Adipose tissue (tissue), 3 donors: Measurements from ENCODE around the gene ARHGAP9. TPM values are rescaled to one million over a fixed set of nuclear protein-coding genes. Genes with fewer than 3 reads are reported as not detected.
"Not testable (repeated sequence)": the region's sequence is repeated elsewhere in the genome, so short reads cannot be mapped to it uniquely, and the experiment has no call there.

ENCODE experiments used
- H3K27ac ChIP-seq: one replicate; pipeline ENCODE4 v1.5.1; 2013; ENCODE audit warnings: low read depth, low read length
- WGBS, 3 donors: extraction: QIAGEN DNeasy Blood & Tissue Kit; methylation state at CpG; one replicate each; pipeline ENCODE4 v1.1.7; 2013; 5-methylcytosine and 5-hydroxymethylcytosine counted together
- polyA plus RNA-seq, 3 donors: library from polyadenylated mRNA; stranded (reverse); fragments of 200-250 nt; gene quantifications; one replicate each; pipeline ENCODE4 v1.2.3, GENCODE V29; 2013
- donor health status: healthy with polysubstance abuse.
- donor health status: Bipolar disorder and iron deficiency.
- donor health status: healthy.

Gene ARHGAP9
- polyA plus RNA-seq, 3 donors, result 2.6 to 33.6 (median 28.7) TPM

- no peak overlapping the region for H3K27ac ChIP-seq
- WGBS, 3 donors, result 78 to 97% (median 85%) methylated on average over 3 of the region's 3 CpGs
These were observed 46.3 kb downstream of the ARHGAP9 start for GRCh38 chr12:57433370-57433769.

DNA sequence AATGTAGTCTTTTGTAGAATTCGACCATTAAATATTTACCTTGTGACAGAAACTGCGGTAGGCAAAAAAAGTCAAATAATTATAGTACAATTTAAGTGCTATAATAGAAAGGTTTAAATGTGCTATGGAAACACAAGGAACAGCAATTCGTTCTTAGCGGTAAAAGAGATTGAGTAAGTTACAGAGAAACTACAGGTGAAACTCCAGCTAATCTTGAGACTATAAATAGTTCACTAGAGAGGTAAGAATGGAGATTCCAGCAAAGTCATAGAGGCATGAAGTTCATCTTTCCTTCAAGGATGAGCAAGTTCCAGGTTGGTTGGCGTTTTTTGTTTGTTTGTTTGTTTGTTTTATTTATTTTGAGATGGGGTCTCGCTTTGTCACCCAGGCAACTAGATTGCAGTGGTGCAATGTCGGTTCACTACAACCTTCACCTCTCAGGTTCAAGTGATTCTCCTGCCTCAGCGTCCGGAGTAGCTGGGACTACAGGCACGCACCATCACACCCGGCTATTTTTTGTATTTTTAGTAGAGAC lies 47.9 kb downstream of the ARHGAP9 start:
- H3K27ac ChIP-seq, result no peak overlapping the region

GRCh38 chr12:57430931-57431566 lies 48.6 kb downstream of the ARHGAP9 start, which contains the start of gene R3HDM2:
TSS of gene R3HDM2 (minus strand) at chr12:57431043. CDS start at chr12:57310428, 120,615 bp downstream.
- 1 to 3% (median 1%) methylated on average over 27 to 41 of the region's 41 CpGs for WGBS, 3 donors
- H3K27ac ChIP-seq, result peak within 1 kb of the TSS; percentile 8

More for the DNA sequence above, 47.9 kb downstream of the ARHGAP9 start:
- 62 to 92% (median 89%) methylated on average over 11 of the region's 11 CpGs for WGBS, 3 donors

DNA sequence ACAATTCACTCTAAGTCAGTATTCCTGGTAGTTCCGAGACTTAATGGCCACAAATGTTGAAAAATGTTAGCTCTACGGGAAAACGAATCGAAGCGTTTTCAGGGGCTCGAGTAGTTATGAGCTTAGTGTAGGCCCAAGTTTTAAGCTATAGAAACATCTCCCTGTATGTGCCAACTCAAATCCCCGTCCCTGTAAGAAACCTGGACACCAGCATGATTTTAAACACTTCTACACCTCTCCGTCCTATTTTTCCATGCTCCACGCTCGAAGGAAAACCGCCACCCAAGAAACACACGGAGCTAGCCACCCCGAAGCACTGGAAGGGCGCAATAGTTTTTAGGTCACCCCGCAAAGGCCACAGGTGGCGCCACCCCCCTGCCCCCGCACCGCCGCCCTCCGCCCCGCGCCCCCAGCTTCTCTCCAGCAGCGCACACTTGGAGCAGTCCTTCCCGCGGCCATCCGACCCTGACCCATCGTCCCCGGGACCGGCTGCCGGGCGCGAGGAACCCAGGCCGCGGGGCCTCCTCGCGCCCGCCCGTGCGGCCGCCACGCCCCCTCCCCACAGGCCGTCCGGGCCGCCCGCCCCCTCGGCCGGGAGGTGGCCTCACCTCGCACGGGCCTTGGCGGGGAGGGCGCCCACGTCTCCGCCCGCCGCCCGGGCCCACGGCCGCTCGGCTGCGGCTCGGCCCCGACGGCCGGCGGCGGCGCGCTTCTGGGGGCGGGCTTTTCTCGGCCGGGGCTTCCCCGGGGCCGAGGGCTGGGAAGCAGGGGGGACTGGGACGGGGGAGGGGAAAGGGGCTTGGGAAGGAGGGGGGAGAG lies 49.3 kb downstream of the ARHGAP9 start:
- WGBS, 3 donors, result 0 to 1% (median 1%) methylated on average over 41 to 74 of the region's 74 CpGs
- peak overlapping the region; percentile 8 for H3K27ac ChIP-seq

- H3K27ac ChIP-seq, result peak overlapping the region; percentile 8
These were observed 50.1 kb downstream of the ARHGAP9 start for GRCh38 chr12:57429473-57430111.

DNA sequence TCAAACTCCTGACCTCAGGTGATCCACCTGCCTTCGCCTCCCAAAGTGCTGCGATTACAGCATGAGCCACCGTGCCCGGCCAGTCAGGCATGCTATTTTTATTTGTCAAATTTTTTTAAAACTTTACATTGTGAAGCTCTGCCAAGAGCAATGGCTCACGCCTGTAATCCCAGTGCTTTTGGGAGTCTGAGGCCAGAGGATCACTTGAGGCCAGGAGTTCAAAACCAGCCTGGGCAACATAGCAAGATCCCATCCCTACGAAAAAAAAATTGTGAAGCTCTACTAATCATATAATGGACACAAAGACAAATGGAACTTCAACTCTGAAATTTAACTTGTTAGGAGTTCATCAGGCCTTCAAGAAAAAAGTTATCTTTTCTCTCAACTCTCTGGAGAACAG lies 50.7 kb downstream of the ARHGAP9 start:
- no peak overlapping the region for H3K27ac ChIP-seq
- WGBS, 3 donors, result 77 to 87% (median 77%) methylated on average over 6 of the region's 6 CpGs

More at GRCh38 chr12:57429473-57430111, 50.1 kb downstream of the ARHGAP9 start:
- 33 to 35% (median 34%) methylated on average over 9 of the region's 9 CpGs for WGBS, 3 donors

DNA sequence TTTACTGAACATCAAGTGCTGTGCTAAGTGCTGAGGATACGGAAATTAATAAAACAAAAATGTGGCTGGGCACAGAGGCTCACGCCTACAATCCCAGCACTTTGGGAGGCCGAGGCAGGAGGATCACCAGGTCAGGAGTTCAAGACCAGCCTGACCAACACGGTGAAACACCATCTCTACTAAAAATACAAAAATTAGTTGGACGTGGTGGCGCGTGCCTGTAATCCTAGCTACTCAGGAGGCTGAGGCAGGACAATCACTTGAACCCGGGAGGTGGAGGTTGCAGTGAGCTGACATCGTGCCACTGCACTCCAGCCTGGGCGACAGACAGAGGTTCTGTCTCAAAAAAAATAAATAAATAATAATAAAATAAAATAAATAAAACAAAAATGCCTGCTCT lies 52.7 kb downstream of the ARHGAP9 start:
- WGBS, 3 donors, result 94 to 98% (median 96%) methylated on average over 10 of the region's 10 CpGs

More for the DNA sequence above, 52.7 kb downstream of the ARHGAP9 start:
- not testable (repeated sequence) for H3K27ac ChIP-seq

Other genes with a start within 250 kb of the ARHGAP9 start
- gene STAC3, start 228.7 kb downstream of the ARHGAP9 start, polyA plus RNA-seq, result 1 to 10 TPM in 2 of 3 donors, under 1 TPM in 1; 0.72 to 4.5 (median 1.8) TPM
- 10 to 100 TPM; 11.7 to 24.2 (median 18.1) TPM for gene R3HDM2, start 48.8 kb downstream of the ARHGAP9 start, polyA plus RNA-seq
- under 1 TPM in 1 of 3 donors, not detected in 2; 0.03 TPM for gene INHBC, start 45.1 kb downstream of the ARHGAP9 start, polyA plus RNA-seq
- gene INHBE, start 24.6 kb downstream of the ARHGAP9 start, polyA plus RNA-seq, result not detected
- gene GLI1, start 20.1 kb downstream of the ARHGAP9 start, polyA plus RNA-seq, result under 1 TPM; 0.11 to 0.25 (median 0.18) TPM
- 10 to 100 TPM; 31.7 to 67.0 (median 42.7) TPM for gene MARS1, start 8.2 kb upstream of the ARHGAP9 start, polyA plus RNA-seq
- gene DDIT3, start 40.6 kb upstream of the ARHGAP9 start, polyA plus RNA-seq, result 10 to 100 TPM; 27.4 to 30.6 (median 28.1) TPM
- 10 to 100 TPM; 20.9 to 32.4 (median 24.8) TPM for gene MBD6, start 43.0 kb upstream of the ARHGAP9 start, polyA plus RNA-seq
- 10 to 100 TPM; 88.6 to 95.1 (median 93.2) TPM for gene DCTN2, start 67.3 kb upstream of the ARHGAP9 start, polyA plus RNA-seq
- under 1 TPM; 0.04 to 0.41 (median 0.11) TPM for gene KIF5A, start 70.2 kb upstream of the ARHGAP9 start, polyA plus RNA-seq
- 10 to 100 TPM in 2 of 3 donors, 1 to 10 TPM in 1; 8.8 to 10.2 (median 10.1) TPM for gene PIP4K2C, start 111.3 kb upstream of the ARHGAP9 start, polyA plus RNA-seq
- 10 to 100 TPM in 2 of 3 donors, 1 to 10 TPM in 1; 8.4 to 23.3 (median 14.5) TPM for gene DTX3, start 125.0 kb upstream of the ARHGAP9 start, polyA plus RNA-seq
- 10 to 100 TPM in 2 of 3 donors, 1 to 10 TPM in 1; 4.7 to 69.7 (median 10.8) TPM for gene ARHGEF25, start 131.6 kb upstream of the ARHGAP9 start, polyA plus RNA-seq
- gene B4GALNT1, start 153.3 kb upstream of the ARHGAP9 start, polyA plus RNA-seq, result 1 to 10 TPM in 1 of 3 donors, under 1 TPM in 2; 0.35 to 2.5 (median 0.70) TPM
- gene OS9, start 214.3 kb upstream of the ARHGAP9 start, polyA plus RNA-seq, result 100 to 1,000 TPM; 176 to 204 (median 192) TPM